NCI-H1694 treated with DMSO at 0.1 percent for 48 hours (cell line): Measurements from ENCODE around the gene HSPA8.
"Not testable (repeated sequence)": the region's sequence is repeated elsewhere in the genome, so short reads cannot be mapped to it uniquely, and the experiment has no call there.

ENCODE experiments used
- DNase-seq: peaks from one replicate; lab custom pipeline; 2025; lab: John Stamatoyannopoulos, UW

HSPA8 gene

GRCh38 chr11:123072332-123072761 lies 10.4 kb upstream of the HSPA8 start:
- DNase-seq, result no peak

GRCh38 chr11:123069908-123070821 lies 8.2 kb upstream of the HSPA8 start:
- DNase-seq, result no peak

- DNase-seq, result no peak
Observed at GRCh38 chr11:123065621-123066020, 3.7 kb upstream of the HSPA8 start.

GRCh38 chr11:123063826-123064657 lies 2.1 kb upstream of the HSPA8 start:
- DNase-seq, result no peak

- DNase-seq, result peak; percentile 25
Observed at GRCh38 chr11:123062892-123063825, 1.2 kb upstream of the HSPA8 start.

- DNase-seq, result peak; percentile 85
Observed at GRCh38 chr11:123062158-123062891, 389 bp upstream of the HSPA8 start.

GRCh38 chr11:123060277-123061000 lies 1.5 kb downstream of the HSPA8 start:
- no peak for DNase-seq

GRCh38 chr11:123059041-123059920 lies 2.7 kb downstream of the HSPA8 start:
- DNase-seq, result not testable (repeated sequence)

GRCh38 chr11:123057661-123058305 lies 4.2 kb downstream of the HSPA8 start:
- no peak for DNase-seq

GRCh38 chr11:123056835-123057491 lies 5.0 kb downstream of the HSPA8 start:
- DNase-seq, result no peak

GRCh38 chr11:123055191-123055901 lies 6.6 kb downstream of the HSPA8 start:
- no peak for DNase-seq

GRCh38 chr11:123054301-123055065 lies 7.5 kb downstream of the HSPA8 start:
- DNase-seq, result peak; percentile 49

GRCh38 chr11:123052901-123053721 lies 8.8 kb downstream of the HSPA8 start:
- DNase-seq, result no peak

- DNase-seq, result no peak
Observed at GRCh38 chr11:123051634-123052033, 10.3 kb downstream of the HSPA8 start.

- no peak for DNase-seq
Observed at GRCh38 chr11:123051146-123051545, 10.8 kb downstream of the HSPA8 start.

- no peak for DNase-seq
Observed at GRCh38 chr11:123047947-123048293, 14.0 kb downstream of the HSPA8 start.
